Cardiac fibroblast (primary cell): Measurements from ENCODE around the gene PTPN13.

Experiments used
- DNase-seq, 2 donors: peaks; one replicate each; pipeline versions ENCODE4 v3.0.0 to v3.0.0-alpha.2; 2010; ENCODE audit warnings: low read depth in 2 of 2
- H3K4me3 ChIP-seq, 2 donors: replicated peaks in 1 of 2; 1 replicate in 1 of 2; 2 replicates in 1 of 2; pipeline ENCODE4 v1.5.1; 2011; ENCODE audit warnings: low read depth in 2 of 2, low read length in 2 of 2, mild to moderate bottlenecking in 2 of 2, moderate library complexity in 1 of 2
- CTCF ChIP-seq: IDR thresholded peaks from one replicate; pipeline ENCODE4 v1.5.1; 2011; ENCODE audit warnings: low read depth, mild to moderate bottlenecking, low read length, inconsistent platforms

PTPN13 gene

GRCh38 chr4:86613734-86614133 lies 19.6 kb downstream of the PTPN13 start:
- TF ChIP-seq CTCF = no peak
- H3K4me3 ChIP-seq = no peak overlapping the region
- DNase-seq = peak in 1 of 2 donors; percentile 2

DNA sequence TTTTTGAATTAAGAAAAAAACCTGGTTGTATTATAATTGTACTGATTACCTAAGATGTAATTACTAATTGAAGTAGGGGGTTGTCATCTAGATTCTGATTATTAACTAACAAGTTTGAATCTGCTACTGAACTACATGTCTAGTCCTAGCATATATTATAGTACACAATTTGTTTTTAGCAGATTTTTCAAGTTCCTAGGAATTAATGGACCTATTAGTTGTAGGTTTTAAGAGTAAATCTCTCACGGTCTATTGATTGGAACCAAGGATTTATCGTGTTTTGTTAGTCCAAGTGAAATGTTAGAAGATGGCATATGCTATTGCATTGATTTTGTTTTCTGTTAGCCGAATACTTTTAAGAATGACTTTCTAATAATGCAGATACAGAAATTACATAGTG lies 20.8 kb downstream of the PTPN13 start:
- DNase-seq = no peak
- no peak overlapping the region for H3K4me3 ChIP-seq
- no peak for TF ChIP-seq CTCF

DNA sequence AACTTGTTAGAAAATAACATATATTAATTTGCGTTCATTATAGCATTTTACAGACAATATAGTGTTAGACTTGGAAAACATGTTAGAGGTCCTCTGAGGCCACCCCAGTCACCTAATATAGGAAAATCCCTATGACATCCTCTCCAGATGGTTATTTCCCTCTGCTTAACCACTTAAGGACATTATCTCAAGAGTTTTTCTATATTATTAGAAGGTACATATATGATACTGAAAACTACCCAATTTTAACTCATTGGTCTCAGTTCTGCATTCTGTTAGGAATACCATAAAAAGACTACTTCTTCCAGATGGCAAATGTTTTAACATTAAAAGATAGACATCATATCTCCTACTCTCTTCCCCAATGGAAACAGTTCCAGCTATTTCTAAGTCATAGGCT lies 21.4 kb downstream of the PTPN13 start:
- H3K4me3 ChIP-seq = no peak overlapping the region
- no peak for DNase-seq
- TF ChIP-seq CTCF = no peak

DNA sequence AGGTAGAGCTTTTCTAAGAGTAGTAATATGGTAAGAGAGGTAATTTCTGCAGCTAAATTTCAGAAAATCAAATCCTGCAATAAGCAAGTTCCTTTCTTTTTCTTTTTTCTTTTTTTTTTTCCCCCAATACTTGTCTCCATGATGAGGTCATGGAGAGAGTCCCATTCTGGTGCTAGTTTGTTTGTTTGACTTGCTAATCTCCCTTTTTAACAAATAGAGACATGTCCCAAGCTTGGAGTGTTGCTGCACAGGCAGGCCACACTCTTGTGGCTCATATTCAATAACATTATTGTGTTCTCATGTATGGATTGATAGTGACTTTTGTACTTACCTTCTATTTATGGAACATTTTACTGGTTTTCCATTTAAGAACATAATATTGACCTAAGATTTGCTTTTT lies 25.5 kb downstream of the PTPN13 start:
- H3K4me3 ChIP-seq = no peak overlapping the region
- no peak for DNase-seq
- no peak for TF ChIP-seq CTCF

- no peak for TF ChIP-seq CTCF
- H3K4me3 ChIP-seq = no peak overlapping the region
- no peak for DNase-seq
Observed at GRCh38 chr4:86621435-86621834, 27.3 kb downstream of the PTPN13 start.

GRCh38 chr4:86626066-86626465 lies 32.0 kb downstream of the PTPN13 start:
- no peak for TF ChIP-seq CTCF
- peak in 1 of 2 donors; percentile 5 for DNase-seq
- no peak overlapping the region for H3K4me3 ChIP-seq

- no peak for DNase-seq
- H3K4me3 ChIP-seq = no peak overlapping the region
- no peak for TF ChIP-seq CTCF
Observed at GRCh38 chr4:86627462-86628135, 33.5 kb downstream of the PTPN13 start.
